ENCODE results near the gene PRKN. TPM values are rescaled to one million over a fixed set of nuclear protein-coding genes. Genes with fewer than 3 reads are reported as not detected.

PRKN gene
- polyA plus RNA-seq, 1 donor from 2014 or later = 1.2 TPM

GRCh38 chr6:161651949-161652348, 1075.6 kb downstream of the PRKN start:
- Histone ChIP-seq H3K9ac (ENCODE audit: low read length) (no peak overlapping the region), H3K79me2 (replicated peaks; ENCODE audit: insufficient read depth, low read length) (no peaks in the 10 kb centered on the region), H3K4me3 (ENCODE audit: low read length) (no peak overlapping the region), H3K27me3 (ENCODE audit: insufficient read depth, low read depth, low read length) (no peaks in the 10 kb centered on the region), H2AFZ (ENCODE audit: low read depth, low read length) (no peak overlapping the region), H3K36me3 (ENCODE audit: insufficient read depth, low read length) (no peaks in the 10 kb centered on the region), H3K9me2 (ENCODE audit: insufficient read depth, low read length) (no peaks in the 10 kb centered on the region), H3K4me2 (ENCODE audit: low read length) (peak overlapping the region; percentile 21), H3K9me3 (ENCODE audit: low read length) (no peaks in the 10 kb centered on the region), H3K27ac (ENCODE audit: low read length) (peak overlapping the region; percentile 2), H3F3A (ENCODE audit: insufficient read depth, low read length, poor library complexity, severe bottlenecking) (no peaks in the 10 kb centered on the region), H4K20me1 (ENCODE audit: insufficient read depth) (no peaks in the 10 kb centered on the region)
- TF ChIP-seq EP300 (conservative IDR thresholded peaks at IDR 0.05; ENCODE audit: poor library complexity, severe bottlenecking) = peak; percentile 88
- TF ChIP-seq POLR2AphosphoS5 (IDR thresholded peaks at IDR 0.05) = peak; percentile 53
- no peak for TF ChIP-seq TAF1 (IDR thresholded peaks at IDR 0.05; ENCODE audit: low read depth)

- no peaks in the 10 kb centered on the region for H3K79me2 ChIP-seq (replicated peaks; ENCODE audit: insufficient read depth, low read length)
- no peaks in the 10 kb centered on the region for H4K20me1 ChIP-seq (ENCODE audit: insufficient read depth)
Observed at GRCh38 chr6:161649841-161650240, 1077.7 kb downstream of the PRKN start.

More at GRCh38 chr6:161649841-161650240, 1077.7 kb downstream of the PRKN start:
- Histone ChIP-seq H3K9ac (ENCODE audit: low read length) (no peak overlapping the region), H3K4me3 (ENCODE audit: low read length) (no peak overlapping the region), H3K9me3 (ENCODE audit: low read length) (no peaks in the 10 kb centered on the region), H2AFZ (ENCODE audit: low read depth, low read length) (no peak overlapping the region), H3K27ac (ENCODE audit: low read length) (no peak overlapping the region), H3K4me2 (ENCODE audit: low read length) (no peak overlapping the region), H3K9me2 (ENCODE audit: insufficient read depth, low read length) (no peaks in the 10 kb centered on the region), H3K36me3 (ENCODE audit: insufficient read depth, low read length) (no peaks in the 10 kb centered on the region), H3K27me3 (ENCODE audit: insufficient read depth, low read depth, low read length) (no peaks in the 10 kb centered on the region), H3F3A (ENCODE audit: insufficient read depth, low read length, poor library complexity, severe bottlenecking) (no peaks in the 10 kb centered on the region)
- TF ChIP-seq EP300 (conservative IDR thresholded peaks at IDR 0.05; ENCODE audit: poor library complexity, severe bottlenecking) = no peak
- no peak for TF ChIP-seq RAD21 (conservative IDR thresholded peaks at IDR 0.05)
- TF ChIP-seq CTCF (IDR thresholded peaks at IDR 0.05; ENCODE audit: poor library complexity, severe bottlenecking) = no peak
- no peak for TF ChIP-seq TAF1 (IDR thresholded peaks at IDR 0.05; ENCODE audit: low read depth)
- TF ChIP-seq SMC3 (conservative IDR thresholded peaks at IDR 0.05; ENCODE audit: poor library complexity) = no peak
- TF ChIP-seq REST (IDR thresholded peaks at IDR 0.05; ENCODE audit: borderline replicate concordance) = no peak
- TF ChIP-seq POLR2AphosphoS5 (IDR thresholded peaks at IDR 0.05) = no peak
- TF ChIP-seq MXI1 (conservative IDR thresholded peaks at IDR 0.05; ENCODE audit: poor library complexity, severe bottlenecking) = no peak
- no peak for TF ChIP-seq EZH2 (IDR thresholded peaks at IDR 0.05; ENCODE audit: borderline replicate concordance, insufficient read depth, low read length, poor library complexity, severe bottlenecking)

Measured in neural cell (in vitro differentiated cells).